Measurements from ENCODE around the gene DAP. TPM values are rescaled to one million over a fixed set of nuclear protein-coding genes. Genes with fewer than 3 reads are reported as not detected.
"Not testable (repeated sequence)": the region's sequence is repeated elsewhere in the genome, so short reads cannot be mapped to it uniquely, and the experiment has no call there.

DAP gene
- total RNA-seq, 1 donor from 2014 or later = 56.2 TPM

- intact Hi-C loops (cut with DNase I) = no loop called here
- no peak for DNase-seq (ENCODE audit: low spot score)
Measured at GRCh38 chr5:10736354-10736753, 24.7 kb downstream of the DAP start.

GRCh38 chr5:10735569-10736276, 25.3 kb downstream of the DAP start:
- intact Hi-C loops (cut with DNase I) = no loop called here
- DNase-seq (ENCODE audit: low spot score) = no peak

- intact Hi-C loops (cut with DNase I) = no loop called here
- DNase-seq (ENCODE audit: low spot score) = no peak
Measured at GRCh38 chr5:10734832-10735523, 26.1 kb downstream of the DAP start.

- DNase-seq (ENCODE audit: low spot score) = no peak
- intact Hi-C loops (cut with DNase I) = no loop called here
Measured at GRCh38 chr5:10734037-10734709, 26.9 kb downstream of the DAP start.

- no peak for DNase-seq (ENCODE audit: low spot score)
- intact Hi-C loops (cut with DNase I) = no loop called here
Measured at GRCh38 chr5:10733426-10733825, 27.6 kb downstream of the DAP start.

- DNase-seq (ENCODE audit: low spot score) = no peak
- intact Hi-C loops (cut with DNase I) = no loop called here
Measured at GRCh38 chr5:10731913-10732312, 29.1 kb downstream of the DAP start.

GRCh38 chr5:10730043-10730351, 31.0 kb downstream of the DAP start:
- no peak for DNase-seq (ENCODE audit: low spot score)
- intact Hi-C loops (cut with DNase I) = no loop called here

- no peak for DNase-seq (ENCODE audit: low spot score)
- intact Hi-C loops (cut with DNase I) = no loop called here
Measured at GRCh38 chr5:10729320-10730042, 31.6 kb downstream of the DAP start.

GRCh38 chr5:10728679-10729078, 32.4 kb downstream of the DAP start:
- intact Hi-C loops (cut with DNase I) = no loop called here
- no peak for DNase-seq (ENCODE audit: low spot score)

GRCh38 chr5:10727861-10728260, 33.2 kb downstream of the DAP start:
- intact Hi-C loops (cut with DNase I) = no loop called here
- no peak for DNase-seq (ENCODE audit: low spot score)

- intact Hi-C loops (cut with DNase I) = no loop called here
- no peak for DNase-seq (ENCODE audit: low spot score)
Measured at GRCh38 chr5:10726913-10727517, 34.0 kb downstream of the DAP start.

GRCh38 chr5:10726179-10726912, 34.7 kb downstream of the DAP start:
- DNase-seq (ENCODE audit: low spot score) = no peak
- intact Hi-C loops (cut with DNase I) = no loop called here

GRCh38 chr5:10725636-10726035, 35.4 kb downstream of the DAP start:
- no peak for DNase-seq (ENCODE audit: low spot score)
- intact Hi-C loops (cut with DNase I) = loop anchor here (2.0 kb wide), 1 partner anchor 35 kb away; the partner anchor contains the start of gene DAP

- intact Hi-C loops (cut with DNase I) = loop anchor here (2.0 kb wide), 1 partner anchor 36 kb away; the partner anchor contains the start of gene DAP
- no peak for DNase-seq (ENCODE audit: low spot score)
Measured at GRCh38 chr5:10724781-10725507, 36.1 kb downstream of the DAP start.

- DNase-seq (ENCODE audit: low spot score) = no peak
- intact Hi-C loops (cut with DNase I) = no loop called here
Measured at GRCh38 chr5:10723514-10723913, 37.5 kb downstream of the DAP start.

GRCh38 chr5:10720766-10721165, 40.3 kb downstream of the DAP start:
- intact Hi-C loops (cut with DNase I); DNase-seq (ENCODE audit: low spot score): not testable (repeated sequence)

GRCh38 chr5:10719965-10720364, 41.1 kb downstream of the DAP start:
- intact Hi-C loops (cut with DNase I) = no loop called here
- no peak for DNase-seq (ENCODE audit: low spot score)

GRCh38 chr5:10718617-10719016, 42.4 kb downstream of the DAP start:
- DNase-seq (ENCODE audit: low spot score); intact Hi-C loops (cut with DNase I): not testable (repeated sequence)
